Mucosa of descending colon (tissue), 3 donors: ENCODE data around the gene CCNI. TPM values are rescaled to one million over a fixed set of nuclear protein-coding genes. Genes with fewer than 3 reads are reported as not detected.
"Not testable (repeated sequence)": the region's sequence is repeated elsewhere in the genome, so short reads cannot be mapped to it uniquely, and the experiment has no call there.

Experiments
- ATAC-seq: fragments of 200-7000 bp; cut with Tn5 transposase; one replicate; pipeline ENCODE4 v1.9.1; 2020; ENCODE audit warnings: mild to moderate bottlenecking, moderate library complexity
- DNase-seq, 3 donors: peaks; one replicate each; pipeline ENCODE4 v3.0.0-alpha.2; 2020
- H3K36me3 ChIP-seq: fragments of 200-600 bp; one replicate; pipeline ENCODE4 v1.8.0; 2021; ENCODE audit warnings: low read depth, mild to moderate bottlenecking
- H3K4me1 ChIP-seq: fragments of 200-600 bp; one replicate; pipeline ENCODE4 v1.8.0; 2021; ENCODE audit warnings: low read depth, mild to moderate bottlenecking
- H3K4me3 ChIP-seq: fragments of 200-600 bp; one replicate; pipeline ENCODE4 v1.8.0; 2021; ENCODE audit warnings: mild to moderate bottlenecking
- H3K9me3 ChIP-seq: fragments of 200-600 bp; one replicate; pipeline ENCODE4 v1.8.0; 2021; ENCODE audit warnings: mild to moderate bottlenecking
- intact Hi-C, 2 donors: fragments of 100-400 bp; cut with DNase I in 1 of 2; cut with micrococcal nuclease in 1 of 2; formaldehyde crosslinking; loops; one replicate each; pipeline versions ENCODE4 v1.11.0 to v1.11.1; 2022; cut with DNase I, micrococcal nuclease
- total RNA-seq, 3 donors: library from RNA; stranded (reverse); fragmentation: NEBNext Ultra II Directional in 2 of 3; extraction: Animal tissue kit (Norgen Biotek cat#: 25700) in 2 of 3; gene quantifications; one replicate each; pipeline versions ENCODE4 v1.2.1 to v1.2.4, GENCODE V29; 2021 to 2023
- TF ChIP-seq, protein P1 (sequence below): fragments of 200-600 bp; IDR thresholded peaks from one replicate; pipeline ENCODE4 v1.8.0; 2022; ENCODE audit warnings: antibody characterized with exemption, mild to moderate bottlenecking
- donor health status: DM: no; HTN: no; CAD: no; lungs with moderate emphysema.
- donor health status: DM: no; HTN: no; CAD: no.
- donor health status: DM: no; HTN: yes; CAD: no.

The CCNI gene
- total RNA-seq, 3 donors from 2014 or later: 175 to 323 (median 190) TPM

DNA sequence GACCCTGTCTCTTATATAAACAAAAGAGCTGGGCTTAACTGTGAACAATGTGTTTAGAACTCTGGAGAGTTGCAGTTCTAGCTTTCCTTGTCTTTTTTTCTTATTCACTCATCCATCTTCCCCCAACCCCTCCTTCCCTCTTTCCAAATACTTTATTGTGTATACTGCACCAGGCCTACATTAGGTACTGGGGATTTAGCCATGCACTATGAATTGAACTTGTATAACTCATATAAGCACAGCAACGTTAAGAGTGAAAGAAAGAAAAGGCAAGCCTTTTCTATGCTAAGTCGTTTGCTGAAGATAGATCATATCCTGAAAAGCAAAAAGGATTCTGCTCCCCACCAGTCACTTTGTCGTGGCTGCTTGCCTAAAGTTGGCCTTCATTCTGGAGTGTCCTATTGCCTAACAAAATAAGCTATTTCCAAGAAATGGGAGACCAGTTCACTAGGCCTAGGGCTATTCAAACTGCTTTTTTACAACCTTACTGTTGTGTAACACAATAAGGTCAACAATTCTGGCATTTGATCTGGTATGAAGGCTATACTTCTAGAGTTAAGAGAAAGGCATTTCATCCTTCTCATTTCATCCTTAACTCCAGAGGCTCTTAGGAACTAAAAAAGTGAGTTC is 32.2 kb downstream of the CCNI start:
- intact Hi-C loops: no loop called here
- H3K36me3 ChIP-seq: no peaks in the 10 kb centered on the region
- ATAC-seq: peak; percentile 55
- no peak for DNase-seq
- H3K9me3 ChIP-seq: no peaks in the 10 kb centered on the region
- TF ChIP-seq, protein P1, sequence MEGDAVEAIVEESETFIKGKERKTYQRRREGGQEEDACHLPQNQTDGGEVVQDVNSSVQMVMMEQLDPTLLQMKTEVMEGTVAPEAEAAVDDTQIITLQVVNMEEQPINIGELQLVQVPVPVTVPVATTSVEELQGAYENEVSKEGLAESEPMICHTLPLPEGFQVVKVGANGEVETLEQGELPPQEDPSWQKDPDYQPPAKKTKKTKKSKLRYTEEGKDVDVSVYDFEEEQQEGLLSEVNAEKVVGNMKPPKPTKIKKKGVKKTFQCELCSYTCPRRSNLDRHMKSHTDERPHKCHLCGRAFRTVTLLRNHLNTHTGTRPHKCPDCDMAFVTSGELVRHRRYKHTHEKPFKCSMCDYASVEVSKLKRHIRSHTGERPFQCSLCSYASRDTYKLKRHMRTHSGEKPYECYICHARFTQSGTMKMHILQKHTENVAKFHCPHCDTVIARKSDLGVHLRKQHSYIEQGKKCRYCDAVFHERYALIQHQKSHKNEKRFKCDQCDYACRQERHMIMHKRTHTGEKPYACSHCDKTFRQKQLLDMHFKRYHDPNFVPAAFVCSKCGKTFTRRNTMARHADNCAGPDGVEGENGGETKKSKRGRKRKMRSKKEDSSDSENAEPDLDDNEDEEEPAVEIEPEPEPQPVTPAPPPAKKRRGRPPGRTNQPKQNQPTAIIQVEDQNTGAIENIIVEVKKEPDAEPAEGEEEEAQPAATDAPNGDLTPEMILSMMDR: no peak
- peaks cover 9% of the 10 kb centered on the region for H3K4me1 ChIP-seq
- no peak overlapping the region for H3K4me3 ChIP-seq

DNA sequence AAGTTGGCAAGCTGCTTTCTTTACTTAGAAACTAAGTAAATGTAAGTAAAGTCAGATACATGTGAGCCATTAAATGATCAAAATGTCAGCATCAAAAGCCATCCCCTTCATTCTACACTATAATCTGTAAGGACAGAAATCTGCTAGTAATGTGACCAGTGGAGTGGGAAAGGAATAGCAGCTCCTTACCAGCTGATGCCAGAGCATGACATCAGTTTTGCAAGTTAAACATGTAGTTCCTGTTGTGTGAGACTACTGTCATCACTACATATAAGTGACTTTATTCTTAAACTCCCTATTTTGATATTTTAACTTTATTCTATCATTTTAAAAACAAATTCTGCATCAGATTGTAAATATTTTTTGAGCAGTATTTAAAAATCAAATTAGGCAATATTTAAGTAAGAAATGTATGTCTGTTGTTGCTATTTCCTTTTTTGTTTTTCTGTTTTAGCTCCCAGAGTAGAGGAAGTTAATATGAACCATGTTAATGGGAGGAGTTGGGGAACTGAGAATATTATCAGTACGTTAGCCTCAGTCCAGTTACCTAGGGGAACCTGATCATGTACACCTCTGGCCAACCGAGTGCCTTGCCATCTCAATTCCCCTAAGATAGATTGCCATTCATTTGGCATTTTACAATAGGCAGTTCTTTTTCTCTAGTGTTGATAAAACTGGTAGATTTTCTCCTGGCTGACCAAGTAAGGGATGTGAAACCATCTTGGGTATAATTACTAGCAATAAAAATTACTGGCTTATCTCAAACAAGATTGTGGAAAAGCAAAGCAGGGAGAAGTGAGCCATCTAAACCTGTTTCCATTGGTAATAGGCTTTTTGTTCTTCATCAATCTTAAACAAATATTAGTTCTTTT is 34.7 kb downstream of the CCNI start:
- intact Hi-C loops: no loop called here
- TF ChIP-seq, protein P1: no peak
- DNase-seq (no peak), ATAC-seq (peak; percentile 18)
- Histone ChIP-seq H3K4me1 (peaks cover 9% of the 10 kb centered on the region), H3K36me3 (no peaks in the 10 kb centered on the region), H3K4me3 (no peak overlapping the region), H3K9me3 (no peaks in the 10 kb centered on the region)

DNA sequence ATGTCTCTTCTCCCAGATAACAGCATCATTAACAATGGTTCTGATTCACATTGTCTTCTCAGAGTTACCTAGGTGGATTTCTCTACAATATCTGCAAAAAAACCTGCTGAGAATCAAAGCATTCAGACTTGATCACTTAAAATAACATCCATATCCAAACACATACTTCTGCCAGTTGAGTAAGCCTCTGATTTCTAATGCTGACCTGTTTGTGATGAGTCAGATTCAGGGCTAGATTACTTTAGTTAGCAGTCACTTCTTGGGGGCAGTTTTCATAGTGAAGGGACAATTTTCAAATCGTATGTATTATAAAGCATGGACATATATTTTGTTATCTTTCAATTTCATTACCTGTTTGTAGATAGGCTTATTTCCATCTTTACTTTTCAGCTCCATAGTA is 35.5 kb downstream of the CCNI start:
- Histone ChIP-seq H3K9me3 (no peaks in the 10 kb centered on the region), H3K4me3 (no peak overlapping the region), H3K36me3 (no peaks in the 10 kb centered on the region), H3K4me1 (peaks cover 9% of the 10 kb centered on the region)
- no peak for DNase-seq
- intact Hi-C loops: no loop called here
- TF ChIP-seq, protein P1: no peak
- ATAC-seq: no peak

DNA sequence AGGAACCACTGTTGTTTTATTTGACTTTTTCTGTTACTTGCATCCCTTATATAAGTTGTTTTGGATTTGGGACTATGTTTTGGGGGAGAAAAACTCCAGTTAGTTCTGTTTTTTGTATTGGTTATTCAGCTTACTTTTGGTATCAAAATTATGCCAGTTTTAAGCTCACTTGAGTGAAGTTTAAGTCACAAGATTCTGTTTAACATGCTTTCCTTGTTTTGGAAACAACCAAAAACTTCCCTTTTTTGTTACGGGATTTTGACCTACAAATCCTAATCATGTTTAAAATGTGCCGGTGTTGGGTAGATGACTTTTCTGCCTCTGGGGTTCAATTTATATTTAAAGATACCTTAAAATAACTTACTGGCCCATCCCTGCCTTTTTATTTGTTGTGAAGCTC is 36.0 kb downstream of the CCNI start:
- DNase-seq (no peak), ATAC-seq (no peak)
- no peak overlapping the region for H3K4me3 ChIP-seq
- H3K36me3 ChIP-seq: no peaks in the 10 kb centered on the region
- intact Hi-C loops: no loop called here
- no peaks in the 10 kb centered on the region for H3K9me3 ChIP-seq
- peaks cover 9% of the 10 kb centered on the region for H3K4me1 ChIP-seq
- TF ChIP-seq, protein P1: no peak

DNA sequence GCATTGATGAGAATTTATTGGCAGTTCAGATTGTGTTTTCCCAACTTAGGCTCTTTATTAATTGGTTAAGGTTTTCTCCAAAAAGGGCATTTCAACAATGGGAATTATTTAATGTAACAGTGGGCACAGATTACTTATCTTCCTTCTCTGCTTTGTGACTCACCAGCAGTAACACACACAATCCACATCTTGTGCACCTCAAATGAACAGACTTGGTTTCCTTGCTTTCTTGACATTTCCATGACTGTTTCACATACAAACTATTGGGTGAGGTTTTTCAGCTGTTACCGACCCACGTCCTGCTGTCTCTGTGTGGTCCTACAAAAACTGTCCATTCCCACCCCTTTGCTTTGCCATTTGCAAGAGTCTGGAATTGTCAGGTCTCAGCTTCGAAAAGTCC is 38.1 kb downstream of the CCNI start:
- Histone ChIP-seq H3K36me3 (no peaks in the 10 kb centered on the region), H3K9me3 (no peaks in the 10 kb centered on the region), H3K4me3 (no peak overlapping the region), H3K4me1 (no peaks in the 10 kb centered on the region)
- no peak for DNase-seq
- TF ChIP-seq, protein P1: no peak
- intact Hi-C loops: no loop called here
- no peak for ATAC-seq

DNA sequence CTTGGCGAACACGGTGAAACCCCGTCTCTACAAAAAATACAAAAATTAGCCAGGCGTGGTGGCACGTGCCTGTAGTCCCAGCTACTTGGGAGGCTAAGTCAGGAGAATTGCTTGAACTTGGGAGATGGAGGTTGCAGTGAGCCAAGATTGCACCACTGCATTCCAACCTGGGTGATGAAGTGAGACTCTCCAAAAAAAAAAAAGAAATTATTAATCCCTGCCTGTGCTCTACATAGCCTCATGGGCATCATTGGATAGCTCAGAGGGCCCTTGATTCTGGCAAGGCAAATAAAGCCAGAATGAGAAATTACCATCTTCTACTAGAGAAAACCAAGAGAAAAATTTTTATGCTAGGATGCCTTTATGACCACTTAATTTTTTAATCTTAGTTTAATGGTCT is 38.6 kb downstream of the CCNI start:
- ATAC-seq, H3K4me1 ChIP-seq, H3K36me3 ChIP-seq, intact Hi-C loops, H3K9me3 ChIP-seq, H3K4me3 ChIP-seq, DNase-seq: not testable (repeated sequence)
